ENCODE results near the gene INPP4B. TPM values are rescaled to one million over a fixed set of nuclear protein-coding genes. Genes with fewer than 3 reads are reported as not detected.

INPP4B gene
- total and polyA plus RNA-seq, 2 of the 4 experiments (the other 2 are of a cell fraction): 1.8 to 14.0 TPM

GRCh38 chr4:142191901-142192300, 654.2 kb downstream of the INPP4B start:
- in situ Hi-C loops (cut with MboI; ENCODE audit: low sequenced_read_pairs): no loop called here
- no peak overlapping the region for H3K56ac ChIP-seq (ENCODE audit: extremely low read depth, insufficient read depth, low read length)
- TF ChIP-seq FOS (IDR thresholded peaks at IDR 0.05; ENCODE audit: low read depth, low read length): no peak
- no peak for TF ChIP-seq ELK1 (IDR thresholded peaks at IDR 0.05; ENCODE audit: borderline replicate concordance, low read depth, low read length)
- TF ChIP-seq RCOR1 (IDR thresholded peaks at IDR 0.05; ENCODE audit: insufficient replicate concordance, low read length): no peak
- TF ChIP-seq RAD21 (IDR thresholded peaks at IDR 0.05; ENCODE audit: low read length): no peak
- no peak for TF ChIP-seq POLR2A (IDR thresholded peaks at IDR 0.05; ENCODE audit: low read depth, low read length)
- no peak for TF ChIP-seq MAZ (IDR thresholded peaks at IDR 0.05; ENCODE audit: borderline replicate concordance, low read depth, low read length)
- no peak for TF ChIP-seq RFX5 (IDR thresholded peaks at IDR 0.05; ENCODE audit: low read depth, low read length)
- TF ChIP-seq NFE2L2 (IDR thresholded peaks at IDR 0.05; ENCODE audit: low read depth, low read length): no peak
- TF ChIP-seq USF2 (IDR thresholded peaks at IDR 0.05; ENCODE audit: low read depth, low read length): no peak
- no peak for TF ChIP-seq BHLHE40 (IDR thresholded peaks at IDR 0.05; ENCODE audit: low read depth, low read length)

More at GRCh38 chr4:142191901-142192300, 654.2 kb downstream of the INPP4B start:
- ChIA-PET CTCF (no interaction called here), POLR2A (ENCODE audit: unreplicated experiment) (no interaction called here)
- Histone ChIP-seq H3K27me3 (ENCODE audit: control insufficient read depth, insufficient read depth, low read length) (no peaks in the 10 kb centered on the region), H2BK20ac (ENCODE audit: low read depth, low read length) (no peak overlapping the region), H4K20me1 (ENCODE audit: insufficient read depth, low read length) (no peaks in the 10 kb centered on the region), H3K9ac (ENCODE audit: low read depth, low read length) (no peak overlapping the region), H4K5ac (ENCODE audit: low read depth, low read length) (no peak overlapping the region), H3K4me2 (ENCODE audit: low read depth, low read length) (no peak overlapping the region), H3K79me1 (ENCODE audit: low read depth in 1 of 2, low read length in 2 of 2) (no peaks in the 10 kb centered on the region), H2AFZ (replicated peaks; ENCODE audit: low read length, poor library complexity) (no peak overlapping the region), H3K4me3 (ENCODE audit: insufficient read depth, low read depth, low read length) (no peak overlapping the region), H3K9me3 (ENCODE audit: control insufficient read depth, insufficient read depth, low read length) (no peaks in the 10 kb centered on the region), H2BK5ac (ENCODE audit: low read depth, low read length, poor library complexity, severe bottlenecking) (no peak overlapping the region), H3K14ac (replicated peaks; ENCODE audit: low read depth, low read length) (no peak overlapping the region), H2BK120ac (ENCODE audit: low read depth, low read length) (no peak overlapping the region), H3K4ac (ENCODE audit: low read depth, low read length) (no peak overlapping the region), H3K4me1 (ENCODE audit: control insufficient read depth, insufficient read depth, low read length) (no peaks in the 10 kb centered on the region), H3K36me3 (ENCODE audit: control insufficient read depth, insufficient read depth, low read length) (no peaks in the 10 kb centered on the region), H3K9me1 (ENCODE audit: insufficient read depth, low read length) (no peaks in the 10 kb centered on the region), H2BK15ac (ENCODE audit: low read depth, low read length) (no peak overlapping the region), H4K91ac (ENCODE audit: insufficient read depth, low read depth, low read length) (no peak overlapping the region), H2AK9ac (replicated peaks; ENCODE audit: low read depth, low read length, poor library complexity) (no peak overlapping the region), H2AK5ac (ENCODE audit: low read depth, low read length) (no peak overlapping the region), H3K27ac (ENCODE audit: insufficient read depth, low read length) (no peak overlapping the region), H3K23ac (ENCODE audit: low read depth, low read length) (no peak overlapping the region), H3K18ac (ENCODE audit: low read depth, low read length) (no peak overlapping the region), H4K8ac (ENCODE audit: low read depth in 2 of 2, low read length in 2 of 2) (no peak overlapping the region)
- intact Hi-C loops (cut with micrococcal nuclease) (no loop called here), dilution Hi-C loops (cut with HindIII; ENCODE audit: low sequenced_read_pairs, unreplicated experiment) (no loop called here)
- no TSS peak for BruUV-seq (replicated peaks)
- WGBS, 2 experiments (ENCODE audit: extremely low coverage in 2 of 2, insufficient read length in 1 of 2): no CpG with 5 or more reads among the region's 3 CpGs
- ATAC-seq (ENCODE audit: low read depth) (no peak), DNase-seq (no peak)
